SU-DHL-6 (cell line): ENCODE measurements around the gene PLEKHH2.

ENCODE experiments used
- H2AFZ ChIP-seq: fragments of 200-600 bp; sonication (generic); 2 replicates; pipeline ENCODE4 v1.6.1; 2014; ENCODE audit warnings: low read depth, mild to moderate bottlenecking, moderate library complexity, mixed read lengths, antibody characterized with exemption, low read length; ENCODE audit not compliant: severe bottlenecking
- H3F3A ChIP-seq: fragments of 200-600 bp; shearing (Covaris generic); 2 replicates; pipeline ENCODE4 v1.6.0; 2016; ENCODE audit warnings: antibody characterized with exemption, mild to moderate bottlenecking; ENCODE audit not compliant: insufficient read depth
- H3K27ac ChIP-seq: fragments of 200-600 bp; sonication (generic); 2 replicates; pipeline ENCODE4 v1.5.1; 2016; ENCODE audit warnings: low read depth, mild to moderate bottlenecking, low read length, moderate library complexity, mixed read lengths
- H3K27me3 ChIP-seq: fragments of 200-600 bp; sonication (generic), shearing (Covaris generic); 2 replicates; pipeline ENCODE4 v1.6.0; 2014; ENCODE audit warnings: mild to moderate bottlenecking, low read length
- H3K36me3 ChIP-seq: fragments of 200-600 bp; sonication (generic); 2 replicates; pipeline ENCODE4 v1.6.1; 2014; ENCODE audit warnings: mild to moderate bottlenecking, low read length, mixed read lengths
- H3K4me2 ChIP-seq: fragments of 300-600, 200-600 bp; shearing (Covaris generic), sonication (generic); 2 replicates; pipeline ENCODE4 v1.6.0; 2014; ENCODE audit warnings: low read length, low read depth, mild to moderate bottlenecking; ENCODE audit not compliant: poor library complexity, severe bottlenecking
- H3K4me3 ChIP-seq: fragments of 200-600 bp; sonication (generic); 2 replicates; pipeline ENCODE4 v1.5.1; 2014; ENCODE audit warnings: antibody characterized with exemption, low read length, mild to moderate bottlenecking, mixed read lengths; ENCODE audit not compliant: insufficient read depth, poor library complexity, severe bottlenecking
- H3K79me2 ChIP-seq: fragments of 200-600 bp; sonication (generic); 2 replicates; pipeline ENCODE4 v1.6.1; 2014; ENCODE audit warnings: mild to moderate bottlenecking, low read length, moderate library complexity; ENCODE audit not compliant: insufficient read depth
- H3K9ac ChIP-seq: fragments of 200-600 bp; sonication (generic); 2 replicates; pipeline ENCODE4 v1.7.0; 2014; ENCODE audit warnings: mild to moderate bottlenecking, low read length
- H3K9me2 ChIP-seq: fragments of 200-600 bp; sonication (generic); replicated peaks from 2 replicates; pipeline ENCODE4 v1.6.1; 2014; ENCODE audit warnings: low read length; ENCODE audit not compliant: insufficient read depth
- H3K9me3 ChIP-seq: fragments of 200-600 bp; sonication (generic); 2 replicates; pipeline ENCODE4 v1.6.1; 2014; ENCODE audit warnings: low read length, mixed read lengths; ENCODE audit not compliant: insufficient read depth
- H4K20me1 ChIP-seq: fragments of 200-600 bp; sonication (generic); 2 replicates; pipeline ENCODE4 v1.6.1; 2014; ENCODE audit warnings: low read depth, mild to moderate bottlenecking, antibody characterized with exemption, low read length, moderate library complexity, mixed read lengths
- CTCF ChIP-seq: fragments of 200-600 bp; sonication (generic); IDR thresholded peaks from one replicate; pipeline ENCODE4 v1.5.1; 2017; ENCODE audit warnings: antibody characterized with exemption, mild to moderate bottlenecking, low read length, moderate library complexity; ENCODE audit not compliant: insufficient read depth, poor library complexity, severe bottlenecking
- EZH2phosphoT487 ChIP-seq: fragments of 200-600 bp; sonication (generic), shearing (Covaris generic); conservative IDR thresholded peaks from 2 replicates; pipeline ENCODE4 v1.6.1; 2018; ENCODE audit warnings: mild to moderate bottlenecking, antibody characterized with exemption, low read length, moderate library complexity, mixed read lengths

Gene PLEKHH2

GRCh38 chr2:43738257-43738656 lies 101.2 kb downstream of the PLEKHH2 start:
- Histone ChIP-seq H3F3A (no peaks in the 10 kb centered on the region), H3K4me2 (no peak overlapping the region), H3K27ac (no peak overlapping the region), H3K79me2 (no peaks in the 10 kb centered on the region), H2AFZ (no peak overlapping the region), H3K36me3 (no peaks in the 10 kb centered on the region), H3K4me3 (no peak overlapping the region), H4K20me1 (no peaks in the 10 kb centered on the region), H3K9me3 (no peaks in the 10 kb centered on the region), H3K9ac (no peak overlapping the region), H3K9me2 (no peaks in the 10 kb centered on the region), H3K27me3 (no peaks in the 10 kb centered on the region)
- TF ChIP-seq EZH2phosphoT487 (no peak), CTCF (no peak)

- Histone ChIP-seq H3F3A (no peaks in the 10 kb centered on the region), H3K4me3 (no peak overlapping the region), H3K36me3 (no peaks in the 10 kb centered on the region), H3K27ac (no peak overlapping the region), H3K9me2 (no peaks in the 10 kb centered on the region), H3K27me3 (no peaks in the 10 kb centered on the region), H3K4me2 (no peak overlapping the region), H2AFZ (no peak overlapping the region), H4K20me1 (no peaks in the 10 kb centered on the region), H3K79me2 (no peaks in the 10 kb centered on the region), H3K9me3 (no peaks in the 10 kb centered on the region), H3K9ac (no peak overlapping the region)
- no peak for TF ChIP-seq CTCF
These were observed 106.6 kb downstream of the PLEKHH2 start for GRCh38 chr2:43743706-43744105.

GRCh38 chr2:43745457-43745856 lies 108.4 kb downstream of the PLEKHH2 start:
- H3K9me3 ChIP-seq, result no peaks in the 10 kb centered on the region
- H3K27me3 ChIP-seq, result no peaks in the 10 kb centered on the region
- no peaks in the 10 kb centered on the region for H3K36me3 ChIP-seq
- H3K79me2 ChIP-seq, result no peaks in the 10 kb centered on the region
- no peaks in the 10 kb centered on the region for H3F3A ChIP-seq
- no peak overlapping the region for H3K9ac ChIP-seq
- H4K20me1 ChIP-seq, result no peaks in the 10 kb centered on the region
- H3K4me2 ChIP-seq, result no peak overlapping the region
- H2AFZ ChIP-seq, result no peak overlapping the region
- H3K4me3 ChIP-seq, result no peak overlapping the region
- H3K9me2 ChIP-seq, result no peaks in the 10 kb centered on the region
- TF ChIP-seq CTCF, result no peak
- no peak overlapping the region for H3K27ac ChIP-seq

- no peak overlapping the region for H2AFZ ChIP-seq
- TF ChIP-seq EZH2phosphoT487, result no peak
- TF ChIP-seq CTCF, result no peak
- no peaks in the 10 kb centered on the region for H3K9me2 ChIP-seq
- H3K27ac ChIP-seq, result no peak overlapping the region
- no peaks in the 10 kb centered on the region for H3K27me3 ChIP-seq
- H3K79me2 ChIP-seq, result no peaks in the 10 kb centered on the region
- H3K4me3 ChIP-seq, result no peak overlapping the region
- no peaks in the 10 kb centered on the region for H3K9me3 ChIP-seq
- no peaks in the 10 kb centered on the region for H3F3A ChIP-seq
- H3K36me3 ChIP-seq, result no peaks in the 10 kb centered on the region
- no peak overlapping the region for H3K9ac ChIP-seq
- no peaks in the 10 kb centered on the region for H4K20me1 ChIP-seq
- H3K4me2 ChIP-seq, result no peak overlapping the region
These were observed 111.3 kb downstream of the PLEKHH2 start for GRCh38 chr2:43748333-43748732.
